A549 (cell line): Measurements from ENCODE around the gene SRGN. TPM values are rescaled to one million over a fixed set of nuclear protein-coding genes. Genes with fewer than 3 reads are reported as not detected.
A peak's percentile ranks its signal among the peaks of the same experiment; 100 is the strongest.

Experiments
- ATAC-seq, 2 experiments: fragments of 200-7000 bp in 1 of 2; fragments of >200 bp in 1 of 2; cut with Nextera tagmentation in 1 of 2; cut with Tn5 transposase in 1 of 2; 3 replicates each; pipeline versions ENCODE4 v1.8.0 to v1.9.1; 2018 to 2020; ENCODE audit warnings: mild to moderate bottlenecking in 1 of 2, moderate library complexity in 1 of 2
- CTCF ChIA-PET: fragments of 300-600 bp; sonication (Branson Sonifier 250); formaldehyde crosslinking; extraction: SDS; loops from one replicate; lab custom pipeline; 2021; ENCODE audit warnings: antibody characterized with exemption, inconsistent platforms; lab: Yijun Ruan, JAX
- POLR2A ChIA-PET: fragments of 350-600 bp; formaldehyde crosslinking; extraction: SDS; loops from one replicate; lab custom pipeline; 2021; ENCODE audit warnings: antibody characterized with exemption, inconsistent platforms; lab: Yijun Ruan, JAX
- DNase-seq, 2 experiments: peaks; one replicate each; pipeline versions ENCODE4 v3.0.0 to v3.0.0-alpha.2; 2011 to 2016; ENCODE audit warnings: low read depth in 1 of 2, low spot score in 1 of 2
- FAIRE-seq: peaks from 2 replicates; lab custom pipeline; 2011; peaks lifted over from hg19 to GRCh38; lab: Jason Lieb, UNC
- H3K27ac ChIP-seq, 2 experiments: fragments of >200 bp; sonication (Bioruptor Twin); formaldehyde crosslinking; 3 replicates each; pipeline ENCODE4 v1.5.1; 2016 to 2017
- H3K4me1 ChIP-seq: fragments of >200 bp; sonication (Bioruptor Twin); formaldehyde crosslinking; 3 replicates; pipeline ENCODE4 v1.6.1; 2016
- H3K4me2 ChIP-seq: fragments of >200 bp; sonication (Bioruptor Twin); formaldehyde crosslinking; 3 replicates; pipeline ENCODE4 v1.6.1; 2016
- H3K4me3 ChIP-seq: fragments of >200 bp; sonication (Bioruptor Twin); formaldehyde crosslinking; 3 replicates; pipeline ENCODE4 v1.5.1; 2016
- H3K9me3 ChIP-seq: fragments of >200 bp; sonication (Bioruptor Twin); formaldehyde crosslinking; 3 replicates; pipeline ENCODE4 v1.6.1; 2016
- BCL3 ChIP-seq: fragments of >200 bp; sonication (Bioruptor Twin); formaldehyde crosslinking; IDR thresholded peaks from 3 replicates; pipeline ENCODE4 v1.6.1; 2016
- BHLHE40 ChIP-seq: IDR thresholded peaks from 2 replicates; pipeline ENCODE4 v1.6.1; 2012; ENCODE audit warnings: low read depth, low read length, inconsistent platforms
- CEBPB ChIP-seq, 2 experiments: fragments of >200 bp in 1 of 2; sonication (Bioruptor Twin) in 1 of 2; formaldehyde crosslinking in 1 of 2; IDR thresholded peaks; 2 replicates each; pipeline ENCODE4 v1.6.1; 2012 to 2016
- CHD2 ChIP-seq: fragments of 150-350 bp; IDR thresholded peaks from 2 replicates; pipeline ENCODE4 v1.6.1; 2014; ENCODE audit warnings: low read length; ENCODE audit not compliant: partially characterized antibody
- CTCF ChIP-seq: fragments of >200 bp; sonication (Bioruptor Twin); formaldehyde crosslinking; IDR thresholded peaks from 3 replicates; pipeline ENCODE4 v1.5.1; 2016
- EP300 ChIP-seq, 2 experiments: fragments of >200 bp; sonication (Bioruptor Twin); formaldehyde crosslinking; IDR thresholded peaks; 2 replicates in 1 of 2; 3 replicates in 1 of 2; pipeline ENCODE4 v1.6.1; 2016 to 2017
- GATA3 ChIP-seq: IDR thresholded peaks from 2 replicates; pipeline ENCODE4 v1.6.1; 2012; ENCODE audit warnings: borderline replicate concordance
- HDAC2 ChIP-seq: fragments of 200-600 bp; sonication (generic); IDR thresholded peaks from 2 replicates; pipeline ENCODE4 v1.6.1; 2016
- HEYL ChIP-seq: fragments of 250-450 bp; sonication (Bioruptor Pico); IDR thresholded peaks from 2 replicates; pipeline ENCODE4 v1.8.0; 2021; ENCODE audit warnings: mild to moderate bottlenecking, moderate library complexity
- HOXB5 ChIP-seq: fragments of 250-450 bp; sonication (Bioruptor Pico); IDR thresholded peaks from 2 replicates; pipeline ENCODE4 v1.5.0; 2020; ENCODE audit warnings: mild to moderate bottlenecking, moderate library complexity
- KDM1A ChIP-seq: fragments of 200-600 bp; sonication (generic); IDR thresholded peaks from 2 replicates; pipeline ENCODE4 v1.6.1; 2016; ENCODE audit warnings: low read depth, mild to moderate bottlenecking
- KDM5A ChIP-seq: fragments of 200-600 bp; sonication (generic); IDR thresholded peaks from 2 replicates; pipeline ENCODE4 v1.6.1; 2016; ENCODE audit warnings: antibody characterized with exemption, mild to moderate bottlenecking
- MAFK ChIP-seq: fragments of 450-650 bp; IDR thresholded peaks from 2 replicates; pipeline ENCODE4 v1.6.1; 2014; ENCODE audit not compliant: partially characterized antibody
- MAZ ChIP-seq: fragments of 150-350 bp; IDR thresholded peaks from 2 replicates; pipeline ENCODE4 v1.6.1; 2014; ENCODE audit warnings: antibody characterized with exemption, low read depth, low read length, borderline replicate concordance
- MYC ChIP-seq: IDR thresholded peaks from 2 replicates; pipeline ENCODE4 v1.6.1; 2012; ENCODE audit warnings: mild to moderate bottlenecking, inconsistent platforms, low read length, improper control_type of control experiment, borderline replicate concordance
- RAD21 ChIP-seq, 2 experiments: fragments of >200 bp in 1 of 2; sonication (Bioruptor Twin) in 1 of 2; formaldehyde crosslinking in 1 of 2; IDR thresholded peaks in 1 of 2; conservative IDR thresholded peaks in 1 of 2; 2 replicates in 1 of 2; 3 replicates in 1 of 2; pipeline ENCODE4 v1.6.1; 2012 to 2018; ENCODE audit warnings: inconsistent platforms in 1 of 2
- RARB ChIP-seq: fragments of 250-450 bp; sonication (Bioruptor Pico); IDR thresholded peaks from 2 replicates; pipeline ENCODE4 v1.8.0; 2021; ENCODE audit warnings: mild to moderate bottlenecking, moderate library complexity
- RFX5 ChIP-seq: fragments of 450-650 bp; IDR thresholded peaks from 2 replicates; pipeline ENCODE4 v1.7.1; 2014; ENCODE audit warnings: antibody characterized with exemption, mild to moderate bottlenecking, moderate library complexity
- SMC3 ChIP-seq: fragments of >200 bp; sonication (Bioruptor Twin); formaldehyde crosslinking; IDR thresholded peaks from 3 replicates; pipeline ENCODE4 v1.6.1; 2018; ENCODE audit warnings: inconsistent platforms
- SREBF2 ChIP-seq: fragments of 450-650 bp; IDR thresholded peaks from 2 replicates; pipeline ENCODE4 v1.6.1; 2014; ENCODE audit warnings: mild to moderate bottlenecking, moderate library complexity
- TFCP2L1 ChIP-seq: fragments of 250-450 bp; sonication (Bioruptor Pico); IDR thresholded peaks from 2 replicates; pipeline ENCODE4 v1.5.0; 2021; ENCODE audit warnings: mild to moderate bottlenecking
- TP53 ChIP-seq: fragments of 250-450 bp; sonication (Bioruptor Pico); IDR thresholded peaks from 2 replicates; pipeline ENCODE4 v1.5.0; 2021; ENCODE audit warnings: mild to moderate bottlenecking, moderate library complexity
- WGBS: methylation state at CpG from one replicate; pipeline ENCODE4 v1.1.6; 2017; ENCODE audit errors: missing lambda C conversion rate; 5-methylcytosine and 5-hydroxymethylcytosine counted together
- polyA plus RNA-seq, 4 experiments: library from polyadenylated mRNA; depleted of rRNA in 3 of 4; stranded (reverse); fragments of >200 nt; fragmentation: RNase III in 1 of 4; extraction: RNeasy Plus Mini Kit Qiagen cat#74134 plus additional on column Dnase treatment in 1 of 4; gene quantifications; 2 replicates in 3 of 4; 3 replicates in 1 of 4; pipeline ENCODE4 v1.2.3, GENCODE V29; 2011 to 2017
- TF ChIP-seq, protein P1 (sequence below): fragments of >200 bp; sonication (Bioruptor Twin); formaldehyde crosslinking; IDR thresholded peaks from 2 replicates; pipeline ENCODE4 v1.6.1; 2016
- TF ChIP-seq, protein P2 (sequence below): fragments of 250-450 bp; sonication (Bioruptor Pico); IDR thresholded peaks from 2 replicates; pipeline ENCODE4 v1.5.0; 2020; ENCODE audit warnings: low read depth, mild to moderate bottlenecking, moderate library complexity

The SRGN gene
- polyA plus RNA-seq, 2 of the 4 experiments (the other 2 are of a cell fraction) = 51.9 to 88.7 TPM

DNA sequence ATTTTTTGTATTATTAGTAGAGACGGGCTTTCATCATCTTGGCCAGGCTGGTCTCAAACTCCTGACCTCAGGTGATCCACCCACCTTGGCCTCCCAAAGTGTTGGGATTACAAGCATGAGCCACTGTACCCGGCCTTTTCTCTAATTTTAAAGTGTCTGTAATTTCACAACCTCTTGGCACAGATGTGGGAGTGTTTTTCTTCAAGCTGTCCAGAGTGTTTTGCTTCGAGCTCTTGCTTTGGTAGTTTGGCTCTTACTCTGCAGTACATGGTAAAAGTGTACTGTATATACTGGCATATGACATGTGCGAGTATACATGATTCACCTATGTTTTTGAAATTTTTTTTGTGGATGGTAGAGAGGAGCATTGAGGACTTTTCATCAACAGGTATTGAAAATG lies 9.8 kb downstream of the SRGN start:
- no peak for ATAC-seq

DNA sequence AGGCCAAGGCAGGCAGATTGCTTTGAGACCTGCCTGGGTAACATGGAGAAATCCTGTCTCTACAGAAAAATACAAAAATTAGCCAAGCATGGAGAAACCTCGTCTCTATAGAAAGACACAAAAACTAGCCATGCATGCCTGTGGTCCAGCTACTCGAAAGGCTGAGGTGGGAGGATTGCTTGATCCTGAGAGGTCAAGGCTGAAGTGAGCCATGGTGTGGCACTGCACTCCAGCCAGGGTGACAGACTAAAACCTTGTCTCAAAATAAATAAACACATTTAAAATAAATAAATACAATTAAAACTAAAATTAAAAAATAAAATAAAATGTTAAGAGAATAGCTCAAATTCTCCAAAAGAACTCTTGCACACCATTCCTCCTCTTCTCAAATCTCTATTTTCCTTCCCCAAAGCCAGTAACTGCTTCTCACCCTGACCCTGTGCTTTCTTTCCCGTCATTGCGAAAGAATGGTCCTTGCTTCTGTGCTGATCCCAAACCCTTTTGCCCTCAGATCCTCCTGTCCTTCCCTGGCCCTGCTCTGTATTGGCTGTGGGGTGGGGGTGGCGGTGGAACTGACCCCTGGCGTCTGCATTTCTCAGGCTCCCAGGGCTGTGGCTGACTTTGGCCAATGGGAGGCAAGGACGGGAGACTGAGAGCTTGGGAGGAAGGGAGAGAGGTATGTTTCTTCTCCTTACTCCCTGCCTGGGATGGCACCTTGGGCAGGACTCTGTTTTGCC lies 12.4 kb downstream of the SRGN start:
- FAIRE-seq = no peak
- Histone ChIP-seq H3K4me2 (no peak overlapping the region), H3K27ac (no peak overlapping the region), H3K9me3 (no peaks in the 10 kb centered on the region)
- no peak for ATAC-seq
- ChIA-PET POLR2A (no interaction called here), CTCF (interaction anchor here (1.3 to 1.6 kb wide), 2 partner anchors 10 to 93 kb away, joined by 3 to 4 read pairs; no protein-coding TSS in a partner anchor)
- DNase-seq = no peak
- TF ChIP-seq HOXB5 (CRISPR knock-in tag) (no peak), CEBPB (IDR thresholded peaks at IDR 0.05) (0 out of 4 replicates have a peak, but pooled peaks of 1 of the 2 experiments have one; percentile 34)
- TF ChIP-seq, all 56 proteins: peak for 1
- 72% methylated on average over 6 of the region's 7 CpGs for WGBS
- Histone ChIP-seq H3K4me3 (no peak overlapping the region), H3K4me1 (no peaks in the 10 kb centered on the region)

More for the DNA sequence above, 9.8 kb downstream of the SRGN start:
- H3K4me2 ChIP-seq = no peak overlapping the region
- no peaks in the 10 kb centered on the region for H3K9me3 ChIP-seq
- WGBS = 76% methylated on average over 4 of the region's 4 CpGs
- DNase-seq (no peak), FAIRE-seq (no peak)
- ChIA-PET CTCF (interaction anchor here (1.0 kb wide), 2 partner anchors 12 to 93 kb away, joined by 3 read pairs; no protein-coding TSS in a partner anchor), POLR2A (no interaction called here)
- H3K27ac ChIP-seq = no peak overlapping the region
- H3K4me1 ChIP-seq = no peaks in the 10 kb centered on the region
- H3K4me3 ChIP-seq = no peak overlapping the region
- TF ChIP-seq HEYL (CRISPR knock-in tag) (no peak), MYC (no peak), KDM5A (no peak), BHLHE40 (no peak), MAFK (no peak), MAZ (no peak), HDAC2 (no peak), GATA3 (no peak)
- TF ChIP-seq, protein P1, sequence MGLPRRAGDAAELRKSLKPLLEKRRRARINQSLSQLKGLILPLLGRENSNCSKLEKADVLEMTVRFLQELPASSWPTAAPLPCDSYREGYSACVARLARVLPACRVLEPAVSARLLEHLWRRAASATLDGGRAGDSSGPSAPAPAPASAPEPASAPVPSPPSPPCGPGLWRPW = no peak

DNA sequence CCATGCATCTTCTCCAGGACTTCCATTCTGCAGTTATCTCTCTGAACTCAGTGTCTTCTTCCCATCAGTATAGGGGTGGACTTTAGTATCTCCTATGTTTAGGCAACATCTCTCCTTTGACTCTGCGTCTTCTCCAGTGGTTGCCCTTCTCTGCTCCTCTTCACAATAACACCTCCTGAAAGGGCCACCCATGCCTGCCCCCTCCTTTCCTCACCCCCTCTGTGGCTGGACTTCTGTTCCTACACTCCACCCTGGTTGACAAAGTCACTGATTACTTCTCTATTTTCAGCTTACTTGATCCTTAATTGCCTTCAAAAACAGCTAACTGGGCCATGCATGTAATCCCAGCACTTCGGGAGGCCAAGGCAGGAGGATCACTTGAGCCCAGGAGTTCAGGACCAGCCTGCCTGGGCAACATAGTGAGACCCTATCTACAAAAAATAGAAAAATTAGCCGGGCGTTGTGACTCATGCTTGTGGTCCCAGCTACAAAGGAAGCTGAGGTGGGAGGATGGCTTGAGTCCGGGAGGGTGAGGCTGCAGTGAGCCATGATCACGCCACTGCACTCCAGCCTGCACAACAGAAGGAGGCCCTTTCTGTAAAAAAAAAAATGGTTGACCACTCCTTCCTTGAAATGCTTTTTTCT lies 13.7 kb downstream of the SRGN start:
- ChIA-PET CTCF (interaction anchor here (1.6 to 5.3 kb wide), 2 partner anchors 7 to 9 kb away, joined by 4 to 41 read pairs; no protein-coding TSS in a partner anchor), POLR2A (no interaction called here)
- no peak for ATAC-seq
- no peak overlapping the region for H3K4me3 ChIP-seq
- no peak overlapping the region for H3K4me2 ChIP-seq
- DNase-seq = no peak
- no peak overlapping the region for H3K27ac ChIP-seq
- no peaks in the 10 kb centered on the region for H3K4me1 ChIP-seq
- no peaks in the 10 kb centered on the region for H3K9me3 ChIP-seq
- no peak for FAIRE-seq
- WGBS = 76% methylated on average over 6 of the region's 6 CpGs
- no peak for TF ChIP-seq SMC3
- TF ChIP-seq RARB (CRISPR knock-in tag) = no peak
- TF ChIP-seq RFX5 = no peak
- TF ChIP-seq KDM5A = no peak
- no peak for TF ChIP-seq KDM1A
- TF ChIP-seq, protein P2, sequence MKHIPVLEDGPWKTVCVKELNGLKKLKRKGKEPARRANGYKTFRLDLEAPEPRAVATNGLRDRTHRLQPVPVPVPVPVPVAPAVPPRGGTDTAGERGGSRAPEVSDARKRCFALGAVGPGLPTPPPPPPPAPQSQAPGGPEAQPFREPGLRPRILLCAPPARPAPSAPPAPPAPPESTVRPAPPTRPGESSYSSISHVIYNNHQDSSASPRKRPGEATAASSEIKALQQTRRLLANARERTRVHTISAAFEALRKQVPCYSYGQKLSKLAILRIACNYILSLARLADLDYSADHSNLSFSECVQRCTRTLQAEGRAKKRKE (CRISPR knock-in tag) = no peak
- TF ChIP-seq TFCP2L1 (CRISPR knock-in tag) = no peak
- no peak for TF ChIP-seq SREBF2
- TF ChIP-seq TP53 (CRISPR knock-in tag) = no peak
- TF ChIP-seq EP300 (IDR thresholded peaks at IDR 0.05) = no peak
- TF ChIP-seq HEYL (CRISPR knock-in tag) = no peak
- TF ChIP-seq BCL3 = no peak
- TF ChIP-seq CHD2 = no peak
- no peak for TF ChIP-seq CTCF
- TF ChIP-seq RAD21 (conservative IDR thresholded peaks at IDR 0.05 in 1 of 2, IDR thresholded peaks at IDR 0.05 in 1 of 2) = no peak
